GM13976 (cell line): ENCODE results near the gene WHRN.
A peak's percentile ranks its signal among the peaks of the same experiment; 100 is the strongest.

ENCODE experiments used
- DNase-seq: peaks from one replicate; pipeline ENCODE4 v3.0.0; 2012; ENCODE audit warnings: low spot score
- in situ Hi-C: fragments of 300-500 bp; cut with MboI; formaldehyde crosslinking; loops from one replicate; pipeline ENCODE4 v1.12.0; 2022; ENCODE audit warnings: low sequenced_read_pairs, mixed read lengths, inconsistent platforms; ENCODE audit not compliant: unreplicated experiment
- TF ChIP-seq, protein P1 (sequence below): IDR thresholded peaks from 2 replicates; pipeline ENCODE4 v1.5.1; 2012; ENCODE audit warnings: borderline replicate concordance, mild to moderate bottlenecking; ENCODE audit not compliant: insufficient read depth; ENCODE audit errors: extremely low read depth, missing control alignments, control extremely low read depth

The WHRN gene

DNA sequence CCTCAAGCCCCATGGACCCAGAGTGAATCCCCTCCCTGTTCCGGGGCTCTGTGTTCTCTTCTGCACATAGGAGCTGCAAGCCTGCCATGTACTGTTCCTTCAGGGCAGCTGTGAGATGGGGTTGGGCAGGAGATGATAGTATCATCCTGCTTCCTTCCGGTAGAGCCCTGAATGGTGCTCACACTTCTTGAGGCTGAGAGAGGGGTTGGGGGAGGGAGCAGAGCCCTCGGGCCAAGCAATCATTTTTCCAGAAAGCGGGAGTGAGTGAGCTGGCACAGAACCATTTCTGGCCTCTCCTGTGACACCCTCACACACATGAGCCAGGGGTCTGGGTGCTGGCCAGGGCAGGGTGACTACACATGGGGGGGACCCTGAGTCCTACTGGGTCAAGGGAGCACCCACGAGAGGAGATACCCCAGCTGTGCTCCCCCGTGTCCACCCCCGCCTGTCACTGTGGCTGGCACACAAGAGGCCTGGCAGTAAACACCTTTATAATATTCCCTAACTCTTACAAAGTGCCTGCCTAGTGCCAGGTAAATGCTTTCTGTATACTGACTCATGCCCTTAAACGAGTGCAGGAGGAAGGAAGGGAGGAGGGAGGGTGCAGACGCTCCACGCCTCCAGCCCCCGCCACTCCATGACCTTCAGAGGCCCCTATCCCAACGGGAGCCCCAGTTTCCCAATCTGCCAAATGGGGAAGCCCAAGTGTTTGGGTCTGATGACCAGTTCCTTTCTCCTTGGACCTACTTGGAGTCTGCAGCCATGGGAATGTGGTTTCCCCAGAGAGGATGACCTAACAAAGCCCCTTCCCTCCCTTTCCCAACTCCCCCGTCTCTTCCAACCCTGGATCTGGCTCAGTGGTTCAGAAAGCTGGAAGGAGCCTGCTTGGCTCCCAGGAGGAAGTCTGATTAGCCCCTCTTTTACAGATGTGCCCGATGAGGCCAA, 133.0 kb downstream of the WHRN start:
- TF ChIP-seq, protein P1, sequence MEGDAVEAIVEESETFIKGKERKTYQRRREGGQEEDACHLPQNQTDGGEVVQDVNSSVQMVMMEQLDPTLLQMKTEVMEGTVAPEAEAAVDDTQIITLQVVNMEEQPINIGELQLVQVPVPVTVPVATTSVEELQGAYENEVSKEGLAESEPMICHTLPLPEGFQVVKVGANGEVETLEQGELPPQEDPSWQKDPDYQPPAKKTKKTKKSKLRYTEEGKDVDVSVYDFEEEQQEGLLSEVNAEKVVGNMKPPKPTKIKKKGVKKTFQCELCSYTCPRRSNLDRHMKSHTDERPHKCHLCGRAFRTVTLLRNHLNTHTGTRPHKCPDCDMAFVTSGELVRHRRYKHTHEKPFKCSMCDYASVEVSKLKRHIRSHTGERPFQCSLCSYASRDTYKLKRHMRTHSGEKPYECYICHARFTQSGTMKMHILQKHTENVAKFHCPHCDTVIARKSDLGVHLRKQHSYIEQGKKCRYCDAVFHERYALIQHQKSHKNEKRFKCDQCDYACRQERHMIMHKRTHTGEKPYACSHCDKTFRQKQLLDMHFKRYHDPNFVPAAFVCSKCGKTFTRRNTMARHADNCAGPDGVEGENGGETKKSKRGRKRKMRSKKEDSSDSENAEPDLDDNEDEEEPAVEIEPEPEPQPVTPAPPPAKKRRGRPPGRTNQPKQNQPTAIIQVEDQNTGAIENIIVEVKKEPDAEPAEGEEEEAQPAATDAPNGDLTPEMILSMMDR = no peak
- in situ Hi-C loops = no loop called here
- peak; percentile 63 for DNase-seq

DNA sequence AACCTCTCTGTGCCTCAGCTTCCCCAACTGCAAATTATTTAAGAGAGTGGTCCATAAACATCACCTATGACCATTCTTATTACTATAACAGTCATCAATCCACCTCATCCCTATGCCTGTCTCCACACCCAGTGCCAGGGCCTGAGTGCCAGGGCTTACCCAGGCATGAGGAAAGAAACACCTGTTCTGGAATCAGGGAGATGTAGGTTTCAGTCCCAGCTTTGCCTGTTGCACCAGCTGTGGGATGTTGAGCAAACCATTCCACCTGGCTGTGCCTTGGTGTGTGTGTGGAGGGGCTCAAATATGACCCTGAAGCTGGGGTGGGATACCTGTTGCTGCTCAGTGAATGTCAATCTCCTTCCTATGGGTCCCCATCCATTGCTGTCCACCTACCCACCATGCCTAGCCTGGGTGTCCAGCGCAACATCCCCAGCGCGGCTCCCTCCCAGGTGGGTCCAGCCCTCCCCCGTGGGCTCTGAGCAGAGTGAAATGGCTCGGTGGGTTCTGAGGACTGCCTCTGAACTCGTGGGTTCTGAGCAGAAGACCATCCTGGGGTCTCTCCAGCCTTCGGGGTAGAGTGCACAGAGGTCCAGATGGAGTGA, 133.8 kb downstream of the WHRN start:
- TF ChIP-seq, protein P1 = no peak
- in situ Hi-C loops = no loop called here
- no peak for DNase-seq

DNA sequence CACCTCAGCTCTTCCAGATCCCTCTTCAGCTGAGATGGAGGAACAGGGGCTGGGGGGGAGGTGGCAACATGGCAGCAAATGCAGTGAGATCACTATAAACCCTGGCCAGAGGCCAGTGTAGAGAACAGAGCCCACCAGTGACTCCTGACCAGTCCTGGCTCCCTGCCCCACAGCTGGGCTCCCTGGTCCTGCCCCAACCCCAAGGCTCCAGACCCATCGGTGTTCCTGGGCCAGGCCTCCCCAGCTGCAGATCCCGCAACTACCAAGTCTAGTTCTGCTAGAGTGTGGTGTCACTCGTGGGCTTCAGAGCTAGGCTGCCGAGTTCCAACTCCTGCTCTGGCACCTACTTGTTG, 134.3 kb downstream of the WHRN start:
- in situ Hi-C loops = no loop called here
- TF ChIP-seq, protein P1 = no peak
- DNase-seq = no peak

DNA sequence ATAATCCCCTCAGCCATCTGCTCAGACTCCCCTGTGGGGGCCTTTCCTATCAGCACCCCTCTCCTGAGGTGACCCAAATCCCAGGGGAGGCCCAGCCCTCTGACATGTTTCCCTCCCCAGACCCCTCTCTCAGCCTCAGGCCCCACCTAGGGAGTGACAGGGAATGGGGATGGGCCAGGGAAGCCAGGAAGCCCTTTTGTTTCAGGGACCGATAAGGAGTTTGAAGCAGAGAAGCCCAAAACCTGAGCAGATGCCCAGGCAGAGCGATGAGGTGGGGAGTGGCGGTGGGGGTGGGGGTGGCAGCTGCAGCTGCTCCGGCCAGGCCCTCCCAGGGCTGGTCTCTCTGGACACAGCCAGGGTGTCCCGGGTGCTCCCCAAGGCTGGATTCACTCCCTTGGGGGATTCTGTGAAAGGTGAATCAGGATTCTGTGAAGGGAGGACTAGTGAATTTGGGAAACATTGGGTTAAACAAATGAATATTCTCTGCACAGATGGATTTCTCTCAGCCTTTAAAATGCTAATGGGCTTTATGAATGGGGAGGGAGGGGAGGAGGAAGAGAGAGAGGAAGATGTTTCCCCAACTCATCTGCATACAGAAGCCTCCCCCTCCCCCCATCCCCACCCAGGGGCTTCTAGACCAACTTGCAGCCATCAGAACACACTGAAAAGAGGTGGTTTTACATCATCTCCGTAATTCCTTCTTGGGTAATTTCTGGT, 134.9 kb downstream of the WHRN start:
- DNase-seq = no peak
- TF ChIP-seq, protein P1 = no peak
- in situ Hi-C loops = no loop called here

DNA sequence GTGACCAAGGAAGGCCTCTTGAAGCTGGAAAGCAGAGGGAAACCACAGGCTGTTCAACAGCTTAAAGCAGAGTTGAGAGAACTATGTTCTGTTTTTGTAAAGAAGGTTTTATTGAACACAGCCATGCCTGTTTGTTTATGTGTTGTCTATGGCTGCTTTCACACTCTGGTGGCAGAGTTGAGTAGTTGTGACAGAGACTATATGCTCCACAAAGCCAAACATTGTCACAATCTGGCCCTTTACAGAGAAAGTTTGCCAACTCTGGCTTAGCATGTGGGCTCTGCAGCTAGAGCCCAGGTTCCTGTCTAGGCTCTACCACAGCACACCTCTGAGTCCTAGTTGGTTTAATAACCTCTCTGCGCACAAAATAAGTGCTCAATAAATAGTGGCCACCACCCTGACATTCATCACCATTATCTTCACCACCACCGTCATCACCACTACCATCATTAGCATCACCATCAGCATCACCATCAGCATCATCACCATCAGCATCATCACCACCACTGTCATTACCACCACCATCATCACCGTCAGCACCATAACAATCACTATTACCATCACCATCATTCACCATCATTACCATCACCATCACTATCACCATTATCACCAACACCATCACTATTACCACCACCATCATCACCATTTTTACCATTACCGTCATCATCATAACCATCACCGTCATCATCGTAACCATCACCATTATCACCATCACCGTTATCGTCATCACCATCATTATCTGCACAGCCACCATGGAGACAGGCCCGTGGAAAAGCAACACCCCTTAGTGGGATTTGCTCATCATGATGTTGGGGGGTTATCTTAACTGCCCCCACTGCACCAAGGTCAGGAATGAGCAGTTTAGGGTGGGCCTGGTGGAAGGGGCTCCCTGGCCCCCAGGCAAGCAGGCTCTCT, 135.8 kb downstream of the WHRN start:
- TF ChIP-seq, protein P1 = no peak
- in situ Hi-C loops = no loop called here
- DNase-seq = no peak

DNA sequence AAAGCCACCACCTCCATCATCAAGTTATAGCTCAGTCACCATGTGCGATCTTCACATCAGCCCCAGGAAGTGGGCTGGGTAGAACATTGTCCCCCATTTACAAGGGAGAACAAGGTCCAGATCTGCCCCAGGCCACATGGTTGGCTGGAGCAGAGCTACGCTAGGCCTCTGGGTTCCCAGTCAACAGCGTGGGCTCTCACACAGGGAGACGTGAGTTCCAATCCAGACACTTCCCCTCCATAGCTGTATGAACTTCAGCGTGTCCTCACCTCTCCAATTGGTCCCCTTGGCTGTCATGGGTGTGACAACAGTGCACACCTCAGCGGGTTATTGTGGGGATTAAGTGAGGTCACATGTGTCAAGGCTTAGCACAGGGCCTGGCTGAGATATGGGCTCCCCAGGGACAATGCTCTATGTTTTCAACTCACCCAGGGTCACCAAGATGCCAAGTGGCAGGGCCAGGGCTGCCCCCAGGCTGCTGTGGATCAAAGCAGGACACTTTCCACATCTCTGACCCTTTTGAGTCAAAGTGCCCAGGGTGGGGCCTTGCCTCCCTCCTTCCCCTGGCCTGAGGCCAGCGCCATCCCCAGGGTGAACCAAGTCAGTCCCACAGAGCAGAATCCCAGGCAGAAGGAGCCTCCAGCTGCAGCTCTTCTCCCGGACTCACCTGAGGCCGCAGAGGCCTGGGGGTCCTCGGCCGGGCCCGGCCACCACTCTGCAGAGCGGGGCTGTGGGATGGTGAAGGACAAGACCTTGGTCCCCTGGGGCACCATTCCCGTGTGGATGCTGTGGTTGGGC, 137.3 kb downstream of the WHRN start:
- TF ChIP-seq, protein P1 = no peak
- DNase-seq = no peak
- in situ Hi-C loops = no loop called here
